GM19023 (cell line): ENCODE data around the gene NIN.

ENCODE experiments used
- ATAC-seq: cut with Tn5 transposase; IDR thresholded peaks from one replicate; pipeline ENCODE4 v1.9.1; 2021; ENCODE audit warnings: mild to moderate bottlenecking, moderate library complexity; ENCODE audit not compliant: unreplicated experiment

Gene NIN

GRCh38 chr14:50837850-50838470, 7.0 kb upstream of the NIN start:
- no peak for ATAC-seq

GRCh38 chr14:50837271-50837670, 6.3 kb upstream of the NIN start:
- ATAC-seq, result no peak

- ATAC-seq, result no peak
Measured at GRCh38 chr14:50836515-50836914, 5.6 kb upstream of the NIN start.

- ATAC-seq, result no peak
Measured at GRCh38 chr14:50835280-50835679, 4.3 kb upstream of the NIN start.

- ATAC-seq, result no peak
Measured at GRCh38 chr14:50834802-50835276, 3.9 kb upstream of the NIN start.

GRCh38 chr14:50832935-50833630, 2.1 kb upstream of the NIN start:
- no peak for ATAC-seq

- no peak for ATAC-seq
Measured at GRCh38 chr14:50831726-50832168, 785 bp upstream of the NIN start.

- peak; percentile 44 for ATAC-seq
Measured at GRCh38 chr14:50830044-50830931, 674 bp downstream of the NIN start.

- no peak for ATAC-seq
Measured at GRCh38 chr14:50829489-50830043, 1.4 kb downstream of the NIN start.

- no peak for ATAC-seq
Measured at GRCh38 chr14:50828721-50829488, 2.1 kb downstream of the NIN start.

GRCh38 chr14:50826681-50827080, 4.3 kb downstream of the NIN start:
- ATAC-seq, result no peak

GRCh38 chr14:50825307-50825706, 5.7 kb downstream of the NIN start:
- ATAC-seq, result no peak

GRCh38 chr14:50823762-50824636, 7.0 kb downstream of the NIN start:
- peak; percentile 66 for ATAC-seq

GRCh38 chr14:50823051-50823761, 7.8 kb downstream of the NIN start:
- peak; percentile 31 for ATAC-seq

- ATAC-seq, result no peak
Measured at GRCh38 chr14:50822501-50823042, 8.4 kb downstream of the NIN start.

- no peak for ATAC-seq
Measured at GRCh38 chr14:50821510-50822464, 9.2 kb downstream of the NIN start.

GRCh38 chr14:50820786-50821509, 10.0 kb downstream of the NIN start:
- ATAC-seq, result no peak
